GM19238 (cell line): ENCODE results near the gene C2orf92.

Source experiments
- DNase-seq: peaks from one replicate; pipeline ENCODE4 v3.0.0; 2011; ENCODE audit warnings: low spot score; ENCODE audit not compliant: insufficient read length

Gene C2orf92

GRCh38 chr2:97742381-97742847, 72.9 kb downstream of the C2orf92 start:
- DNase-seq = no peak

GRCh38 chr2:97743913-97744312, 74.4 kb downstream of the C2orf92 start:
- DNase-seq = no peak

- DNase-seq = peak; percentile 35
Measured at GRCh38 chr2:97745474-97746174, 76.1 kb downstream of the C2orf92 start.

GRCh38 chr2:97747285-97747684, 77.8 kb downstream of the C2orf92 start:
- no peak for DNase-seq

- DNase-seq = no peak
Measured at GRCh38 chr2:97747716-97748115, 78.2 kb downstream of the C2orf92 start.

GRCh38 chr2:97749581-97749980, 80.1 kb downstream of the C2orf92 start:
- no peak for DNase-seq

- DNase-seq = no peak
Measured at GRCh38 chr2:97750017-97750416, 80.5 kb downstream of the C2orf92 start.

- DNase-seq = no peak
Measured at GRCh38 chr2:97751752-97752151, 82.2 kb downstream of the C2orf92 start.
